Adrenal gland (tissue), 12 donors: ENCODE results near the gene ALDH3B2. TPM values are rescaled to one million over a fixed set of nuclear protein-coding genes. Genes with fewer than 3 reads are reported as not detected.

Experiments
- DNase-seq, 7 donors: peaks; one replicate each; pipeline ENCODE4 v3.0.0-alpha.2; 2019 to 2020
- H3K27ac ChIP-seq, 5 donors: fragments of 200-600 bp; sonication (generic) in 4 of 5; 1 replicate in 3 of 5; 2 replicates in 2 of 5; pipeline versions ENCODE4 v1.5.1 to v1.8.0; 2016 to 2020; ENCODE audit warnings: mild to moderate bottlenecking in 1 of 5
- H3K27me3 ChIP-seq: fragments of 200-600 bp; 2 replicates; pipeline ENCODE4 v1.8.0; 2021
- H3K36me3 ChIP-seq, 2 donors: fragments of 200-600 bp; replicated peaks in 1 of 2; 1 replicate in 1 of 2; 2 replicates in 1 of 2; pipeline versions ENCODE4 v1.5.1 to v1.8.0; 2018 to 2022
- H3K4me1 ChIP-seq, 2 donors: fragments of 200-600 bp; replicated peaks in 1 of 2; 1 replicate in 1 of 2; 2 replicates in 1 of 2; pipeline versions ENCODE4 v1.5.1 to v1.8.0; 2018 to 2021
- H3K4me3 ChIP-seq, 4 donors: fragments of 200-600 bp; sonication (generic) in 3 of 4; one replicate each; pipeline ENCODE4 v1.5.1; 2016 to 2018
- H3K9me3 ChIP-seq, 3 donors: fragments of 200-600 bp; sonication (generic) in 1 of 3; replicated peaks in 1 of 3; 1 replicate in 2 of 3; 2 replicates in 1 of 3; pipeline versions ENCODE4 v1.5.1 to v1.8.0; 2016 to 2021
- CTCF ChIP-seq, 6 experiments: fragments of 450-650 bp in 4 of 6; fragments of 200-600 bp in 2 of 6; sonication (generic) in 1 of 6; IDR thresholded peaks; 1 replicate in 5 of 6; 2 replicates in 1 of 6; pipeline versions ENCODE4 v1.5.1 to v1.8.0; 2016 to 2021; ENCODE audit warnings: antibody characterized with exemption in 6 of 6, mild to moderate bottlenecking in 2 of 6, moderate library complexity in 1 of 6
- POLR2A ChIP-seq, 2 donors: fragments of 450-650 bp; IDR thresholded peaks; one replicate each; pipeline ENCODE4 v1.6.1; 2017; ENCODE audit warnings: antibody characterized with exemption in 2 of 2, mild to moderate bottlenecking in 2 of 2, moderate library complexity in 1 of 2
- WGBS, 4 donors: extraction: QIAGEN DNeasy Blood & Tissue Kit in 2 of 4; methylation state at CpG; one replicate each; pipeline versions ENCODE4 v1.1.5 to v1.1.7; 2013 to 2017; 5-methylcytosine and 5-hydroxymethylcytosine counted together
- intact Hi-C, 2 donors: fragments of 100-400 bp; cut with DNase I; formaldehyde crosslinking; loops; one replicate each; pipeline versions ENCODE4 v1.14.1 to v1.15.0; 2022 to 2023
- polyA plus RNA-seq, 3 donors: library from polyadenylated mRNA; stranded (reverse); fragments of 200-250 nt in 2 of 3; fragments of 350-450 nt in 1 of 3; fragmentation: Illumina TruSeq in 1 of 3; extraction: RNeasy Lipid Tissue Mini Kit (QIAGEN cat#74804) in 1 of 3; gene quantifications; one replicate each; pipeline ENCODE4 v1.2.3, GENCODE V29; 2013 to 2014
- total RNA-seq, 9 donors: library from RNA; depleted of rRNA in 4 of 9; stranded (reverse); fragments of >200 nt in 4 of 9; fragments of 120-200 nt in 1 of 9; fragmentation: NEBNext Ultra II Directional in 1 of 9; extraction: Animal tissue kit (Norgen Biotek cat#: 25700) in 1 of 9; gene quantifications; one replicate each; pipeline versions ENCODE4 v1.1.0 to v1.2.4, GENCODE V29; 2013 to 2023
- donor health status: healthy with polysubstance abuse.
- donor health status: Bipolar disorder and iron deficiency.
- donor health status: DM: yes; HTN: yes; CAD: no.
- donor health status: DM: no; HTN: no; CAD: no.
- donor health status: DM: no; HTN: no; CAD: no.
- donor health status: DM: yes; HTN: yes; CAD: no.

ALDH3B2 gene
- total and polyA plus RNA-seq, 12 donors: 0.10 TPM; not detected in 11

DNA sequence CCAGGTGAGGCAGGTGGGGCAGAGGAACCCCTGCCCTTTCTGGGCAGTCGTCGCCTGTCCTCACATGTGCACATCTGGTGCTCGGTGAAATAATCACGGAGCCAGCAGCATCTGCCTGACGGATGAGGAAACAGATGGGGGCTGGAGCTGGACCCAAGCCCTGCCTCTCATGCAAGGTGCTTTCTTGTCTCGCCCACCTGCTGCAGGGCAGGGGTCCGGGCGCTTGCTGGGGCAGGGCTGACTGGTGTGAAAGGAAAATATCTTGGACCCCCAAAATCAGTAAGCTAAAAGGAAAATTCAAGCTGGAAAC lies 3.3 kb downstream of the ALDH3B2 start:
- TF ChIP-seq POLR2A (IDR thresholded peaks at IDR 0.05): no peak
- TF ChIP-seq CTCF (IDR thresholded peaks at IDR 0.05): no peak
- intact Hi-C loops: loop anchor here in 1 of 2 donors (10.0 kb wide), 1 partner anchor 54 kb away; no protein-coding TSS in a partner anchor
- Histone ChIP-seq H3K27ac (no peak overlapping the region), H3K27me3 (peaks cover 21% of the 10 kb centered on the region), H3K4me1 (no peaks in the 10 kb centered on the region), H3K36me3 (no peaks in the 10 kb centered on the region), H3K9me3 (no peaks in the 10 kb centered on the region), H3K4me3 (no peak overlapping the region)
- DNase-seq: no peak
- 58 to 80% (median 67%) methylated on average over 7 to 8 of the region's 8 CpGs for WGBS, 4 donors

DNA sequence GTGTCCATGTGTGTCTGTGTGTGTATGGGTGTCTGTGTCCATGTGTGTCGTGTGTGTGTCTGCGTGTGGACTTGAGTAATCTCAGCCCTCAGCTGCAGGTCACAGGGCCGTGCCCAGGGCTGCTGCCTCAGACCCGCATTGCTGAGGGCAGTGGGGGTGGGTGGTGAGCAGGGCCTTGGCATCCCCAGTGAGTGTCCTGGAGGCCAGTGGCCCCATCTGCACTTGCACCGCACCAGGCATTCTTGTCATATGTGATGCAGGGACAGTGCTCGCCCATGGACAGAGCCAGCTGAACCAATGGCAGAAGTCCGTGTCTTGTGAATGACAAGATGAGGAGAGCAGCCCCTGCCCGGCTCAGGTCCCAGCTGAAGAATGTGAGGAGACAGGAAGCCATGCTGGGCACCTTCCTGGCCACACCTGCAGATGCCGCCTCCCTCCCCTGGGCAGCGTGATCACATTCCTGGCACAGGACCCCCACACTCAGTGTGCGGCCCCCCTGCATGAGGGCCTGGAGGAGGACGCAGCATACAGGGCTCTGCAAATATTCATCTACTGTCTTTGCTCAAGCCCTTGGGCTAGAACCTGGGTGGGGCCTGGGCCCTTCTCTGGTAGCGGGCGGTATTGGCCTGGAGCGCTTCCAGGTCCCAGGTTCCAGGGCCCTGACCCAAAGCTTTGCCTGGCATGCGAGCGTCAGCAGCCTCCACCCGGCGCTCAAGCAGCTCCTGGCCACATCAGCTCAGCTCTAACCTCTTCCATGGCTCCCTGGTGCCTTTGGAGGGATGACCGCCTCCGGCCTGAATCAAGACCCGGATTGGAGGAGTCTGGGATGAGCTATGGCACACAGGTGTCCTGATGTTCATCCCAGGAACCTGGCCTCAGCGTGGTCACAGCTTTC lies 3.9 kb downstream of the ALDH3B2 start:
- Histone ChIP-seq H3K4me3 (no peak overlapping the region), H3K36me3 (no peaks in the 10 kb centered on the region), H3K4me1 (no peaks in the 10 kb centered on the region), H3K9me3 (no peaks in the 10 kb centered on the region), H3K27me3 (peaks cover 21% of the 10 kb centered on the region), H3K27ac (no peak overlapping the region)
- DNase-seq: peak in 1 of 7 donors; percentile 24
- no peak for TF ChIP-seq CTCF (IDR thresholded peaks at IDR 0.05)
- no peak for TF ChIP-seq POLR2A (IDR thresholded peaks at IDR 0.05)
- WGBS, 4 donors: 70 to 87% (median 83%) methylated on average over 10 to 23 of the region's 23 CpGs
- intact Hi-C loops: loop anchor here in 1 of 2 donors (10.0 kb wide), 1 partner anchor 54 kb away; no protein-coding TSS in a partner anchor

DNA sequence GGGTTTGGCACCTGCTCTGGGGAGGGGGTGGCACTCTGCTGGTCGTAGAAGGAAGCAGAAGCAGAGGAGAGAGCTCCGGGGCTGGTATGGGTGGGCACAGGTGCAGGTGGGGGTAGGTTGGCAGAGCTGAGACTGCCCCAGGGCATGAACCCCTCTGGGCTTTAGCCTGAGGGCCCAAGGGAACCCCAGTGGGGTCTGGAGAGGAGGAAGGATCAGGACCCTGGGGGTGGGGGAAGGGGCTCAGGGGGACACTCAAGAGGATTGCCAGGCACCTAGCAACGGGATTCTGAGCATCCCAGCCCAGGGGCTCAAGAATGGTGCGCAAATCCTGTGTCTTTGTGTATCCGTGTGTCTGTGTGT lies 6.3 kb downstream of the ALDH3B2 start:
- Histone ChIP-seq H3K4me1 (no peaks in the 10 kb centered on the region), H3K27me3 (peaks cover under 1% of the 10 kb centered on the region), H3K27ac (no peak overlapping the region), H3K9me3 (no peaks in the 10 kb centered on the region), H3K36me3 (no peaks in the 10 kb centered on the region), H3K4me3 (no peak overlapping the region)
- TF ChIP-seq CTCF (IDR thresholded peaks at IDR 0.05) (no peak), POLR2A (IDR thresholded peaks at IDR 0.05) (no peak)
- intact Hi-C loops: no loop called here
- DNase-seq: no peak
- WGBS, 4 donors: 43 to 66% (median 55%) methylated on average over 3 to 5 of the region's 5 CpGs

GRCh38 chr11:67667490-67668191 lies 6.8 kb downstream of the ALDH3B2 start:
- H3K4me1 ChIP-seq: no peaks in the 10 kb centered on the region
- TF ChIP-seq POLR2A (IDR thresholded peaks at IDR 0.05): no peak
- TF ChIP-seq CTCF (IDR thresholded peaks at IDR 0.05): no peak
- H3K4me3 ChIP-seq: no peak overlapping the region
- intact Hi-C loops: no loop called here
- 57 to 84% (median 81%) methylated on average over 5 to 26 of the region's 26 CpGs for WGBS, 4 donors
- H3K9me3 ChIP-seq: no peaks in the 10 kb centered on the region
- H3K36me3 ChIP-seq: no peaks in the 10 kb centered on the region
- H3K27me3 ChIP-seq: no peaks in the 10 kb centered on the region
- no peak overlapping the region for H3K27ac ChIP-seq
- DNase-seq: no peak
